Measurements from ENCODE around the gene MBIP. TPM values are rescaled to one million over a fixed set of nuclear protein-coding genes. Genes with fewer than 3 reads are reported as not detected.
A peak's percentile ranks its signal among the peaks of the same experiment; 100 is the strongest.

The MBIP gene
- total RNA-seq: 19.4 to 23.0 TPM (median 21.9 TPM) in 3 replicates
- long read RNA-seq, transcript MBIP-203 (9 exons, 1,648 nt): major isoform, 16 of 24 reads
- long read RNA-seq, partial matches to known transcripts: 0 of 24 reads
- long read RNA-seq, other reads (novel, unspliced or antisense): 5 of 24 reads

- Mint-ChIP-seq H3K4me1 (ENCODE audit: low read depth) (peaks cover 23% of the 10 kb centered on the region), H3K27ac (ENCODE audit: unreplicated experiment) (peak within 1 kb of the TSS; percentile 92), H3K27me3 (ENCODE audit: low read depth) (peaks cover 23% of the 10 kb centered on the region), H3K4me3 (ENCODE audit: unreplicated experiment) (peak within 1 kb of the TSS; percentile 78), H3K36me3 (ENCODE audit: low read depth) (peaks cover 2% of the 10 kb centered on the region), H3K9me3 (ENCODE audit: low read depth) (peaks cover 6% of the 10 kb centered on the region)
- peak; percentile 73 for DNase-seq (ENCODE audit: low spot score)
- no peak for TF ChIP-seq CTCF (IDR thresholded peaks at IDR 0.05)
Measured at GRCh38 chr14:36320200-36320896, at the start of gene MBIP. MBIP (minus strand) TSS chr14:36320637; CDS start chr14:36320588, 49 bp downstream.

GRCh38 chr14:36367985-36368774 is 47.7 kb upstream of the MBIP start:
- Mint-ChIP-seq H3K36me3 (ENCODE audit: low read depth) (no peaks in the 10 kb centered on the region), H3K9me3 (ENCODE audit: low read depth) (no peaks in the 10 kb centered on the region), H3K27ac (ENCODE audit: unreplicated experiment) (no peak overlapping the region), H3K4me1 (ENCODE audit: low read depth) (no peaks in the 10 kb centered on the region), H3K4me3 (ENCODE audit: unreplicated experiment) (no peak overlapping the region), H3K27me3 (ENCODE audit: low read depth) (peaks cover 23% of the 10 kb centered on the region)
- DNase-seq (ENCODE audit: low spot score): no peak
- no peak for TF ChIP-seq CTCF (IDR thresholded peaks at IDR 0.05)

GRCh38 chr14:36365766-36366165 is 45.3 kb upstream of the MBIP start:
- H3K27me3 Mint-ChIP-seq (ENCODE audit: low read depth): peaks cover 19% of the 10 kb centered on the region
- H3K27ac Mint-ChIP-seq (ENCODE audit: unreplicated experiment): no peak overlapping the region
- no peaks in the 10 kb centered on the region for H3K4me1 Mint-ChIP-seq (ENCODE audit: low read depth)
- DNase-seq (ENCODE audit: low spot score): no peak
- TF ChIP-seq CTCF (IDR thresholded peaks at IDR 0.05): no peak
- no peaks in the 10 kb centered on the region for H3K36me3 Mint-ChIP-seq (ENCODE audit: low read depth)
- no peak overlapping the region for H3K4me3 Mint-ChIP-seq (ENCODE audit: unreplicated experiment)
- H3K9me3 Mint-ChIP-seq (ENCODE audit: low read depth): no peaks in the 10 kb centered on the region

GRCh38 chr14:36363704-36364103 is 43.3 kb upstream of the MBIP start:
- no peak for TF ChIP-seq CTCF (IDR thresholded peaks at IDR 0.05)
- Mint-ChIP-seq H3K27ac (ENCODE audit: unreplicated experiment) (no peak overlapping the region), H3K4me1 (ENCODE audit: low read depth) (no peaks in the 10 kb centered on the region), H3K27me3 (ENCODE audit: low read depth) (peaks cover 14% of the 10 kb centered on the region), H3K36me3 (ENCODE audit: low read depth) (no peaks in the 10 kb centered on the region), H3K9me3 (ENCODE audit: low read depth) (no peaks in the 10 kb centered on the region), H3K4me3 (ENCODE audit: unreplicated experiment) (no peak overlapping the region)
- no peak for DNase-seq (ENCODE audit: low spot score)

- no peak for TF ChIP-seq CTCF (IDR thresholded peaks at IDR 0.05)
- H3K36me3 Mint-ChIP-seq (ENCODE audit: low read depth): no peaks in the 10 kb centered on the region
- no peak overlapping the region for H3K27ac Mint-ChIP-seq (ENCODE audit: unreplicated experiment)
- H3K4me3 Mint-ChIP-seq (ENCODE audit: unreplicated experiment): no peak overlapping the region
- no peak for DNase-seq (ENCODE audit: low spot score)
- H3K27me3 Mint-ChIP-seq (ENCODE audit: low read depth): peaks cover 14% of the 10 kb centered on the region
- H3K9me3 Mint-ChIP-seq (ENCODE audit: low read depth): no peaks in the 10 kb centered on the region
- H3K4me1 Mint-ChIP-seq (ENCODE audit: low read depth): no peaks in the 10 kb centered on the region
Measured at GRCh38 chr14:36362648-36363047, 42.2 kb upstream of the MBIP start.
